HepG2 (cell line): Measurements from ENCODE around the gene SMYD2. TPM values are rescaled to one million over a fixed set of nuclear protein-coding genes. Genes with fewer than 3 reads are reported as not detected.
A peak's percentile ranks its signal among the peaks of the same experiment; 100 is the strongest.

ENCODE experiments used
- CTCF ChIP-seq: sonication (generic); formaldehyde crosslinking; IDR thresholded peaks from 2 replicates; pipeline ENCODE4 v1.5.0; 2020; ENCODE audit warnings: mild to moderate bottlenecking, missing genetic modification reagents, moderate library complexity
- ELF1 ChIP-seq: sonication (generic); formaldehyde crosslinking; IDR thresholded peaks from 2 replicates; pipeline ENCODE4 v1.4.0; 2020; ENCODE audit warnings: missing genetic modification reagents
- ELF3 ChIP-seq: IDR thresholded peaks from 2 replicates; pipeline ENCODE4 v1.6.1; 2016; ENCODE audit warnings: missing genetic modification reagents, missing compliant biosample characterization
- IRF9 ChIP-seq: sonication (generic); formaldehyde crosslinking; IDR thresholded peaks from 2 replicates; pipeline ENCODE4 v1.8.0; 2022; ENCODE audit warnings: missing genetic modification reagents, mild to moderate bottlenecking, borderline replicate concordance
- KDM2A ChIP-seq: sonication (generic); formaldehyde crosslinking; IDR thresholded peaks from 2 replicates; pipeline ENCODE4 v1.4.0; 2020; ENCODE audit warnings: low read depth, missing genetic modification reagents, borderline replicate concordance
- MEIS1 ChIP-seq: sonication (generic); formaldehyde crosslinking; IDR thresholded peaks from 2 replicates; pipeline ENCODE4 v1.9.0; 2021; ENCODE audit warnings: mild to moderate bottlenecking, missing genetic modification reagents, moderate library complexity, borderline replicate concordance
- NONO ChIP-seq, 2 experiments: fragments of 450-650 bp in 1 of 2; sonication (generic) in 1 of 2; formaldehyde crosslinking in 1 of 2; IDR thresholded peaks in 1 of 2; conservative IDR thresholded peaks in 1 of 2; 2 replicates each; pipeline versions ENCODE4 v1.6.1 to v1.8.0; 2017 to 2022; ENCODE audit warnings: mild to moderate bottlenecking in 1 of 2, missing genetic modification reagents in 1 of 2, moderate library complexity in 1 of 2
- PRDM15 ChIP-seq: sonication (generic); formaldehyde crosslinking; IDR thresholded peaks from 2 replicates; pipeline ENCODE4 v1.4.0; 2020; ENCODE audit warnings: missing genetic modification reagents
- REPIN1 ChIP-seq: sonication (generic); formaldehyde crosslinking; IDR thresholded peaks from 2 replicates; pipeline ENCODE4 v1.8.0; 2022; ENCODE audit warnings: missing genetic modification reagents, low read depth, mild to moderate bottlenecking, borderline replicate concordance
- WIZ ChIP-seq: sonication (generic); formaldehyde crosslinking; IDR thresholded peaks from 2 replicates; pipeline ENCODE4 v1.5.1; 2020; ENCODE audit warnings: mild to moderate bottlenecking, missing genetic modification reagents
- ZBTB25 ChIP-seq: IDR thresholded peaks from 2 replicates; pipeline ENCODE4 v1.6.1; 2018; ENCODE audit warnings: missing genetic modification reagents
- ZEB1 ChIP-seq: IDR thresholded peaks from 2 replicates; pipeline ENCODE4 v1.6.1; 2012; ENCODE audit warnings: mild to moderate bottlenecking, low read depth, inconsistent platforms; ENCODE audit not compliant: insufficient replicate concordance
- ZGPAT ChIP-seq: IDR thresholded peaks from 2 replicates; pipeline ENCODE4 v1.6.1; 2016; ENCODE audit warnings: mild to moderate bottlenecking
- ZNF577 ChIP-seq: sonication (generic); formaldehyde crosslinking; IDR thresholded peaks from 2 replicates; pipeline ENCODE4 v1.4.0; 2020; ENCODE audit warnings: mild to moderate bottlenecking, low read depth, missing genetic modification reagents, borderline replicate concordance
- ZNF772 ChIP-seq: sonication (generic); formaldehyde crosslinking; IDR thresholded peaks from 2 replicates; pipeline ENCODE4 v1.5.0; 2020; ENCODE audit warnings: mild to moderate bottlenecking, missing genetic modification reagents
- ZZZ3 ChIP-seq: sonication (generic); formaldehyde crosslinking; IDR thresholded peaks from 2 replicates; pipeline ENCODE4 v1.4.0; 2020; ENCODE audit warnings: missing genetic modification reagents, mild to moderate bottlenecking, borderline replicate concordance
- polyA plus RNA-seq, 8 experiments: library from polyadenylated mRNA; depleted of rRNA in 3 of 8; stranded (reverse) in 7 of 8; unstranded in 1 of 8; fragments of >200 nt; fragmentation: Illumina TruSeq in 4 of 8; extraction: Trizol in 4 of 8; gene quantifications; 2 replicates each; pipeline versions ENCODE4 v1.2.1 to v1.2.3, GENCODE V29; 2011 to 2016; ENCODE audit warnings: low read depth in 4 of 8, missing spikeins in 1 of 8, mixed read lengths in 1 of 8; ENCODE audit not compliant: insufficient read depth in 1 of 8
- total RNA-seq, 5 experiments: library from RNA; depleted of rRNA; stranded (reverse); fragments of >200 nt; fragmentation: Illumina TruSeq; extraction: Trizol; gene quantifications; 2 replicates each; pipeline ENCODE4 v1.2.3, GENCODE V29; 2016; ENCODE audit warnings: low read depth in 1 of 5

SMYD2 gene
- total and polyA plus RNA-seq, 2 of the 13 experiments (the other 11 are each of a cell fraction or from before 2014, with no cell fraction given): 72.7 to 139 TPM

GRCh38 chr1:214261206-214262123 is 19.5 kb upstream of the SMYD2 start (continued):
- TF ChIP-seq ZZZ3 (CRISPR knock-in tag) (no peak), PRDM15 (CRISPR knock-in tag) (no peak), ZNF577 (CRISPR knock-in tag) (no peak), REPIN1 (CRISPR knock-in tag) (no peak; the same call in 1 of the 2 replicates), ZBTB25 (CRISPR knock-in tag) (no peak), NONO (IDR thresholded peaks at IDR 0.05) (no peak), NONO (CRISPR knock-in tag; conservative IDR thresholded peaks at IDR 0.05) (no peak), IRF9 (peak; percentile 49; the same call in 1 of the 2 replicates), ELF1 (CRISPR knock-in tag) (no peak), ZGPAT (CRISPR knock-in tag) (0 out of 2 replicates have a peak, but pooled peaks have one; percentile 39), ZEB1 (no peak), ZNF772 (no peak), ELF3 (peak; percentile 27; the same call in 1 of the 2 replicates), CTCF (peak; percentile 98), KDM2A (CRISPR knock-in tag) (peak; percentile 68; the same call in 1 of the 2 replicates), WIZ (CRISPR knock-in tag) (no peak), MEIS1 (CRISPR knock-in tag) (no peak)
